Nephron (organoid): Measurements from ENCODE around the gene OCA2.

Experiments used
- H3K27ac Mint-ChIP-seq, 3 experiments: 2 replicates each; pipeline ENCODE4 v1.8.0; 2020; ENCODE audit warnings: mixed read lengths in 3 of 3, mild to moderate bottlenecking in 2 of 3, moderate library complexity in 1 of 3
- H3K27me3 Mint-ChIP-seq: 2 replicates; pipeline ENCODE4 v1.8.0; 2021; ENCODE audit warnings: low read depth, mild to moderate bottlenecking, moderate library complexity, mixed read lengths
- H3K36me3 Mint-ChIP-seq: 2 replicates; pipeline ENCODE4 v1.8.0; 2020; ENCODE audit warnings: low read depth, mixed read lengths
- H3K4me1 Mint-ChIP-seq: 2 replicates; pipeline ENCODE4 v1.8.0; 2020; ENCODE audit warnings: mixed read lengths
- H3K4me3 Mint-ChIP-seq, 3 experiments: 2 replicates each; pipeline ENCODE4 v1.8.0; 2020; ENCODE audit warnings: mild to moderate bottlenecking in 3 of 3, mixed read lengths in 3 of 3, moderate library complexity in 2 of 3
- H3K9me3 Mint-ChIP-seq: 2 replicates; pipeline ENCODE4 v1.8.0; 2020; ENCODE audit warnings: mixed read lengths
- CTCF ChIP-seq, 3 experiments: fragments of 200-600 bp; sonication (generic); IDR thresholded peaks; one replicate each; pipeline ENCODE4 v1.5.0; 2021; ENCODE audit warnings: antibody characterized with exemption in 3 of 3; ENCODE audit not compliant: unreplicated experiment in 3 of 3

OCA2 gene

GRCh38 chr15:28104326-28104725, 5.2 kb upstream of the OCA2 start:
- no peak overlapping the region for H3K27ac Mint-ChIP-seq
- no peaks in the 10 kb centered on the region for H3K36me3 Mint-ChIP-seq
- H3K4me1 Mint-ChIP-seq: peaks cover 12% of the 10 kb centered on the region

GRCh38 chr15:28103831-28104230, 4.7 kb upstream of the OCA2 start:
- TF ChIP-seq CTCF (IDR thresholded peaks at IDR 0.05; ENCODE audit: unreplicated experiment in 3 of 3): no peak
- peak overlapping the region in 1 of 3 experiments; percentile 13 for H3K4me3 Mint-ChIP-seq
- H3K27ac Mint-ChIP-seq: no peak overlapping the region
- no peaks in the 10 kb centered on the region for H3K36me3 Mint-ChIP-seq
- peaks cover 12% of the 10 kb centered on the region for H3K4me1 Mint-ChIP-seq
- H3K27me3 Mint-ChIP-seq: peaks cover 34% of the 10 kb centered on the region
- no peaks in the 10 kb centered on the region for H3K9me3 Mint-ChIP-seq

More at GRCh38 chr15:28104326-28104725, 5.2 kb upstream of the OCA2 start:
- no peak for TF ChIP-seq CTCF (IDR thresholded peaks at IDR 0.05; ENCODE audit: unreplicated experiment in 3 of 3)
- Mint-ChIP-seq H3K9me3 (no peaks in the 10 kb centered on the region), H3K27me3 (peaks cover 34% of the 10 kb centered on the region), H3K4me3 (peak overlapping the region in 1 of 3 experiments; percentile 60)

GRCh38 chr15:28101983-28102441, 2.9 kb upstream of the OCA2 start:
- no peak overlapping the region for H3K27ac Mint-ChIP-seq
- no peaks in the 10 kb centered on the region for H3K36me3 Mint-ChIP-seq
- no peaks in the 10 kb centered on the region for H3K9me3 Mint-ChIP-seq
- H3K27me3 Mint-ChIP-seq: peaks cover 47% of the 10 kb centered on the region
- no peak for TF ChIP-seq CTCF (IDR thresholded peaks at IDR 0.05; ENCODE audit: unreplicated experiment in 3 of 3)
- peaks cover 27% of the 10 kb centered on the region for H3K4me1 Mint-ChIP-seq
- H3K4me3 Mint-ChIP-seq: no peak overlapping the region

- Mint-ChIP-seq H3K4me3 (no peak overlapping the region), H3K27ac (no peak overlapping the region), H3K4me1 (peaks cover 28% of the 10 kb centered on the region), H3K36me3 (no peaks in the 10 kb centered on the region), H3K9me3 (no peaks in the 10 kb centered on the region), H3K27me3 (peaks cover 48% of the 10 kb centered on the region)
- no peak for TF ChIP-seq CTCF (IDR thresholded peaks at IDR 0.05; ENCODE audit: unreplicated experiment in 3 of 3)
Observed at GRCh38 chr15:28101201-28101600, 2.1 kb upstream of the OCA2 start.

- no peak for TF ChIP-seq CTCF (IDR thresholded peaks at IDR 0.05; ENCODE audit: unreplicated experiment in 3 of 3)
- no peaks in the 10 kb centered on the region for H3K36me3 Mint-ChIP-seq
- peaks cover 32% of the 10 kb centered on the region for H3K4me1 Mint-ChIP-seq
- peak overlapping the region; percentile 34 to 64 (median 56) for H3K4me3 Mint-ChIP-seq
- peaks cover 48% of the 10 kb centered on the region for H3K27me3 Mint-ChIP-seq
- no peaks in the 10 kb centered on the region for H3K9me3 Mint-ChIP-seq
- H3K27ac Mint-ChIP-seq: peak overlapping the region in 1 of 3 experiments; percentile 61
Observed at GRCh38 chr15:28100516-28101195, 1.5 kb upstream of the OCA2 start.
